Measurements from ENCODE around the gene KCNIP3. TPM values are rescaled to one million over a fixed set of nuclear protein-coding genes. Genes with fewer than 3 reads are reported as not detected.

The KCNIP3 gene
- total RNA-seq, 1 donor = not detected

DNA sequence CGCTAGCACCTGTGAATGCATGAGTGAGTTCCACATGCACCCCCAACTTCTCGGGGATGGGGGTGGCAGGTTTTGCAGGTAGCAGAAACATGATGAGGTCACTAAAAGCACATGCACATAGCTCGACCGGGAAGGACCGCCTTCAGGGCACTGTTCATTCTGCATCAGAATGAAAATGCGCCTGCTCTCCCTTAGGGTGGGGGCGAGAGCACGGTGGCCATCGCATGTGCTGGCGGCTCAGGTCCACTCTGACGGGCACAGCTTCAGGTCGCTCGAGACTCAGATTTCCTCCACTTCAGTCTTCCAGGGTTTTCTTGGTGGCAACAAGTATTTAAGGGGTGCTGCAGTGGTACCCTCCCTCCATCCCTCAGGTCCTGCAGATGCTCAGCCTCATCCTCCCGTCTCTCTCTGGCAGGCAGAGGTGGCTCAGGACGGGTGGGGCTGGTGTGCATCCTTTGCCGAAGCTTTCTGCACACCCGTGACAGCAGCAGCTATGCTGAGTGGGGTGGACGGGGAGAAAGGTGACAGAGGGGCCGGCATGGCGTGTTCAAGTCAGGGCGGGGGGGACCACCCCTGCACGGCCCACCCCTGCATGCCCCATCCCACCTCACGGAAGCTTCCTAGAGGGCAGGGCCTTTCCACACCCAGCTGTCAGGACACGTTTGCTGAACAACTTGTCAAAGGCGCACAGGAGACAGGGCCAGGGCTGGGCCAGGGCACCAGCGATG is 14.8 kb downstream of the KCNIP3 start:
- Histone ChIP-seq H3K27me3 (ENCODE audit: insufficient read depth, low read length) (no peaks in the 10 kb centered on the region), H3K4me3 (ENCODE audit: low read length) (no peak overlapping the region), H3K4me1 (ENCODE audit: insufficient read depth, low read length) (no peaks in the 10 kb centered on the region), H3K9me3 (ENCODE audit: low read depth, low read length) (no peaks in the 10 kb centered on the region)

DNA sequence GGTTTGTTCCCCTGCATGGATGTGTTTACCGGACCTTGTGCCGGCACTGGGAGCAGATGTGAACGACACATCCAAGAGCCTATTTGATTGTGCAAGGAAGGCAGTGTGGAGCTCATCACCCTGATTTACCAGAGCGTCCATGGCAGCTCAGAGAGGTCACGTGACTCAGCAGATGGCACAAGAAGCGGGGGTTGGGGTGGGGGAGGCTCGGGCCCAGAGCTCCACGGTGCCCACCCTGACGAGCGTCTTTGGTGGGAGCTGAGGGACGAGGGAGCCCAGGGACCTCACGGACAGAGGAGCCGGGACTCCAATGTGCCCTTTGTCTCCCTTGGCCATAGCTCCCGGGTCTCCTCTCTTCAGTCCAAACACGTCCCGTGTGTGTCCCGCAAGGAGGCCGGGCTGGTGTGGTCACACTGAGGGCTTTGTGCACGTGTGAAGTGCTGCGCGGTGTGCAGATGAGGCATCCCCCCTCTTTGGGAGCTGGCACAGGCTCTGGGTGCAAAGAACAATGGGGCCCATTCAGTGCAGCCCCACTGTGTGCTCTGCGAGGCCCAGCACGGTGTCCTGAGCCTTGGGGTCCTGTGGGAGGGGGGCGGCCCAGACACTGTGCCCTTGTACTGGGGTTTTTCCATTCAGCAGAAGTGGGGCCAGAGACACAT is 15.5 kb downstream of the KCNIP3 start:
- no peaks in the 10 kb centered on the region for H3K4me1 ChIP-seq (ENCODE audit: insufficient read depth, low read length)
- no peaks in the 10 kb centered on the region for H3K27me3 ChIP-seq (ENCODE audit: insufficient read depth, low read length)

DNA sequence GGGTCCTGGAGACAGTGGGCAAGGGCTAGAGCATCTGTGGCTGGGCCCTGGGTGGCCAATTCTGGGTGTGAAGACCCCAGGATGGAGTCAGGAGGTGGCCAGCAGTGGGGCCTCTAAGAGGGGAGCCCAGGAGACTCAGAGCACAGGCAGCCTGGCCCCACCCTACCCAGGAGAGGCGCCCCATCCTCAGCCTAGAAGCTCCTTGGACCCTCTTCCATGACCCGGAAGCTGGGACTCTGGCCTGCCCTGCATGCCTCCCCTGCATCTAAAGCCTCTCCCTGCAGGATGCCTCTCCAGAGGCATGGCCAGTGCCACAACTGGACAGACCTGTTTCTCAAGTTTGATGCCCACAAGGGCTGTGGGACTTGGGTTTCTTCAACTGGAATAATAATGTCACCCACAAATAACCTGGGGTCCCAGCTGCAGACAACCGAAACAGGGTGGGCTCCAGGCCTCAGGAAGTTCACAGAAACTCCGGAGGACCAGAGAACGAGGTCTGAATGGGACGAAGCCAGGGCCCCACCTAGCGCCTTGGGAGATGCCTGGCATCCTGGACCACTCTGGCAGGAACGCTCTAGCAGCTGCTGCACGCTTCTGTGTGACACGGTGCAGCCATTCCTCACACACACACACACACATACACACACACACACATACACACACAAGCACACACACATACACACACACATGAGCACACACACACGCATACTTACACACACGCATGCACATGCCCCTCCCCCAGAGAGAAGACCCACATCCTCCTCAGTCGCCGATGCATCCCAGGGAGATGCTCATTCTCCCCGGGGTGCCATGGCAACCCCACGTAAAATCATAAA is 16.4 kb downstream of the KCNIP3 start:
- Histone ChIP-seq H3K4me1 (ENCODE audit: insufficient read depth, low read length) (no peaks in the 10 kb centered on the region), H3K27me3 (ENCODE audit: insufficient read depth, low read length) (no peaks in the 10 kb centered on the region), H3K9me3 (ENCODE audit: low read depth, low read length) (no peaks in the 10 kb centered on the region), H3K4me3 (ENCODE audit: low read length) (no peak overlapping the region)

More for the DNA sequence above, 15.5 kb downstream of the KCNIP3 start:
- Histone ChIP-seq H3K4me3 (ENCODE audit: low read length) (no peak overlapping the region), H3K9me3 (ENCODE audit: low read depth, low read length) (no peaks in the 10 kb centered on the region)

DNA sequence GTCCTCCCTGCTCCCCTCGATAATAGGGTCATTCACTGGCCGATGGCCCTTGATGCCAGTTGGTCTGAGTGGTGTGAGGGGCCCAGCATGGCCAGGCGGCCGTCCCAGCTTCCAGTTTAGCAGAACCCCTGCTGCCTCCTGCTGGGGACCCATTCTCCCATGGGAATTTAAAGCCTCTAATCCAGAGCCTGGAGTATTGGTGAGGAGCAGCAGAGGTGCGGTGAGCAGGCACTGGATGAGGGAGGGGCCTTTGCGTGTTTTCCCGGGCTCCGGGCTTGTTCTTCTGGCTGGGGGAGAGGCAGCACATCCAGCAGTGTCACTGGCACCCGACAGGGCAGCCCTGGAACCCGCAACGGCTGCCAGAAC is 17.4 kb downstream of the KCNIP3 start:
- Histone ChIP-seq H3K4me3 (ENCODE audit: low read length) (no peak overlapping the region), H3K4me1 (ENCODE audit: insufficient read depth, low read length) (no peaks in the 10 kb centered on the region), H3K9me3 (ENCODE audit: low read depth, low read length) (no peaks in the 10 kb centered on the region), H3K27me3 (ENCODE audit: insufficient read depth, low read length) (no peaks in the 10 kb centered on the region)

DNA sequence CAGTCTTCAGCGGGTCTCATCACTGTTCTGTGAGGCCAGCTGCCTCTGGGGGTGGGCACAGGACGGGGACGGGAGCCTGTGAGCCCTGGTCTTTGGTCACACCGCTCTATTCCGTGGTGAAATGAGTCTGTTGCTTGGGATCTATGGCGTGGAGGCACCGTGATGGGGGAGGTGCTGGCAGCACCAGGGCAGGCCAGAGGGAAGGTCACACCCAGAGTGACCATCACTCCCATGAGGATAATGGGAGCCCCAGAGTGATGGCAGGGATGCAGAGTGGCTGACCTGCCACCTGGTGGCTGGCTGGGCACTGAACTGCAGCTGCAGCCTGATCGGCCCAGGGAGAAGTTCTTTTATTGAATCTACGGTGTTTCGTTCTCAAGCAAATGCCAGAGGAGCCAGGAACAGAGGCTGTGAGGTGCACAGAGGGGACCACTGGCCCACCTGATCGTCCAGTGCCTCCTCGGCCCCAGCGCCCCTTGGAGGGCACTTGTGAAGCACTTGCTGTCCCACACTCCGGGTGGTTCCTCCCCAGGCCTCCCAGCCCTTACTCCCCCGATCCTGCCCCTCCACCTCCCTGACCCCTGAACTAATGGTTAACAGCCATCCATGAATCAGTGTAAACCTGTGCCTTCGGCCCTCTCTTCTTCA is 17.9 kb downstream of the KCNIP3 start:
- Histone ChIP-seq H3K4me3 (ENCODE audit: low read length) (no peak overlapping the region), H3K4me1 (ENCODE audit: insufficient read depth, low read length) (no peaks in the 10 kb centered on the region), H3K27me3 (ENCODE audit: insufficient read depth, low read length) (no peaks in the 10 kb centered on the region), H3K9me3 (ENCODE audit: low read depth, low read length) (no peaks in the 10 kb centered on the region)

DNA sequence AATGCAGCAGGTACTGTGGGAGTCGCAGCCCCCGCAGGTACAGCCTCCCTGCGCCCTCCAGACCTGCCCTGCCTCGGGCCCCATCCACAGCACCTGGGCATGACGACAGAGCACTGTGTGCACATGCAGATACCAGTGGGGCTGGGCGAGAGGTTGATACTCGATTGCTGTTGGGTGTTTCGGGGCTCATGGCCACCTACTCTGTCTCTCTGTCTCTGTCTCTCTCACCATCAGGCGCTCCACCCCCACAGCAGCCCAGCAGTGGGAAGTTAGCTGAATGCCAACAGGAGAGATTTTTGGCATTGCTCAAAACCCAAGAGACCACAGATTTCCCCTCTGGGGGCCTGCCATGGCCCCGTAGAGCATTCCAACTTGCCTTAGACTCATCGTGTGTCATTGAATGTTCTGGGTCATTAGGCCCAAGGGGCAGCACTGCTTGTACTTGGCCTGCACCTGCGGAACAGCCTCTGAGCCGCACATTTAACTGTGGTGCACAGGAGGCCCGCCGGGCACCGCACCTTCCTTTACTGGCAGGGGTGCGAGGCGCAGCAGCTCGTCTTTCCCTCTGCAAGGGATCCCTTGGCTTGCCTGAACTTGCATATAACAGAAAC is 18.8 kb downstream of the KCNIP3 start:
- H3K27me3 ChIP-seq (ENCODE audit: insufficient read depth, low read length) = no peaks in the 10 kb centered on the region
- no peaks in the 10 kb centered on the region for H3K9me3 ChIP-seq (ENCODE audit: low read depth, low read length)
- H3K4me1 ChIP-seq (ENCODE audit: insufficient read depth, low read length) = no peaks in the 10 kb centered on the region
- H3K4me3 ChIP-seq (ENCODE audit: low read length) = no peak overlapping the region

DNA sequence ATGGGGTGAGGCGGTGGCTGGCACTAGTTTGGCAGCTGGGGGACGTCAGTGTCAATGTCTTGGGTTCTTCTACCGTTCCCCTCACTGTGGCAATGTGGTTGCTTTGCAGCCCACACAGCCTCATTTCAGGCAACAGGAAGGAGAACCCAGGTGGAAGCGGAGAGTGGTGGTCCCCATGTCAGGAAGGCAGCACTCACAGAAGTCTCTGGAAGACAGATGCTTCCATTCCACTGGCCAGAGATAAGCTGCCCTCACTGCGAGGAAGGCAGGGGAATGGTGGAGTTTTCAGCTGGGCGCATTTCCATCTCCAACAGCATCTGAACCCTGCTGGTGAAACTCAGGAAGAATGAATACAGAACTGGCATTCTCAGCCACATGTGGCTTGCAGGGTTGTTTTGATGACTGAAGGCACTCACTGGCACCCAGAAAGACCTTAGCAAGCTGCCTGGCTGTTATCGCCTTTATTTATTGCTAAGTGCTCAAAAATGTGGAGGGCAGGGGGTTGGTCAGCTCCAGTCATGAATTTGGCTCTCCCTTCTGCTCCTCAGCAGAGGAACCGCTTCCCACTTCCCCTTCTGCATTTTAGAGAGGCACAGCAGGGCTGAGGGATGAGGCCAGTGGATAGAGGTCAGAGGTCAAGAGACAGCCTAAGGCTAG is 19.4 kb downstream of the KCNIP3 start:
- Histone ChIP-seq H3K4me3 (ENCODE audit: low read length) (no peak overlapping the region), H3K27me3 (ENCODE audit: insufficient read depth, low read length) (no peaks in the 10 kb centered on the region), H3K9me3 (ENCODE audit: low read depth, low read length) (no peaks in the 10 kb centered on the region)

DNA sequence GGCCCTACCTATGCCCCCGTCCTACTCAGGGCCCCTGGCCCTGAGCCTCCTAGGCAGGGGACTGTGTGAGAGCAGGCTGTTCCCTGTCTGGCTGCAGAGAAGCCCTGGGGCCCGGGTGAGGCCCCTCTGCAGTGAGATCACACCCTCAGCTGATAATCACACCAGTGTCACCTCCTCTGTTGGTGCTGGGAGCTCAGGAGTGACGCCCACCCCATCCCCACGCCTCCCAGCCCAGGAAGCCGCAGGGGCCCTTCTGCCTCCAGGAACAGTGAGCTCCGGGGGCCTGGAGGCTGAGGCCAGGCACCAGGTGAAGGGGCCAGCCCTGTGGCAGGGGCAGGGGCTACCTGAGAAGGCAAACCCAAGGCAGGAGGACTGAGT is 20.0 kb downstream of the KCNIP3 start:
- H3K4me3 ChIP-seq (ENCODE audit: low read length) = no peak overlapping the region
- H3K27me3 ChIP-seq (ENCODE audit: insufficient read depth, low read length) = no peaks in the 10 kb centered on the region
- H3K4me1 ChIP-seq (ENCODE audit: insufficient read depth, low read length) = no peaks in the 10 kb centered on the region
- no peaks in the 10 kb centered on the region for H3K9me3 ChIP-seq (ENCODE audit: low read depth, low read length)

More for the DNA sequence above, 19.4 kb downstream of the KCNIP3 start:
- H3K4me1 ChIP-seq (ENCODE audit: insufficient read depth, low read length) = no peaks in the 10 kb centered on the region

DNA sequence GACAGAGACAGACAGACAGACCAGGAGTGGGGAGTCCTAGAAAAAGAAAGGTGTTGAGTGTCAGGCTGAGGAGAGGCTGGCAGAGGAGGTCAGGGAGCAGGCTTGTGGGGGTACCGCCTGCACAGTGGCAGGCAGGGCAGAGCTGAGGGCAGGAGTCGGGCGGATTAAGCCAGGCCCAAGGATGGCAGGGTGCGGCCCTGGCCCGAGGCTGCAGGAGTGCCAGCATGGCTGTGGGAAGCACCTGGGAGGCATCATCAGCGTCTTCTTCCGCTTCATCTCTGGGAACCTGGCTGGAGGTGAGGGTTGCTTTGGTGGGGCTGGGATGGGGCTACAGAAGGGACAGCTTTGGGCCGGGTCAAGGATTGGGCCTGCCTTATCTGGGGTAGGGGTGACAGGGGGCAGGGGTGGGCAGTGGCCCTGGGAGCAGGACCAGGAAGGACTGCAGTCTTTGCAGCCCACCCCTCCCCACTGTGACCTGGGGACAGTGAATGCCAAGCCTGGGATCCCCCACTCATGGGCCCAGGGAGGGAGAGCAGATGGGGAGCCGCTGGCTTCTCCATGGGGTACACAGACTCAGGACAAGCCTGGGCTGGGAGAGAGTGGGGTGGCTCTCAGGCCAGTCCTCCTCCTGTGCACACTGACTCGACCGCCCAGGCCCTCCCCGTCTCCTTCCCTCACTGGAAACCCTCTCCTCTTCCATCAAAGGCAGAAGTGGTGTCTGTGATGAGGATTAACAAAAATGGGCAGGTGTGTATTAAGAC is 20.7 kb downstream of the KCNIP3 start:
- Histone ChIP-seq H3K9me3 (ENCODE audit: low read depth, low read length) (no peaks in the 10 kb centered on the region), H3K4me3 (ENCODE audit: low read length) (no peak overlapping the region), H3K27me3 (ENCODE audit: insufficient read depth, low read length) (no peaks in the 10 kb centered on the region), H3K4me1 (ENCODE audit: insufficient read depth, low read length) (no peaks in the 10 kb centered on the region)

DNA sequence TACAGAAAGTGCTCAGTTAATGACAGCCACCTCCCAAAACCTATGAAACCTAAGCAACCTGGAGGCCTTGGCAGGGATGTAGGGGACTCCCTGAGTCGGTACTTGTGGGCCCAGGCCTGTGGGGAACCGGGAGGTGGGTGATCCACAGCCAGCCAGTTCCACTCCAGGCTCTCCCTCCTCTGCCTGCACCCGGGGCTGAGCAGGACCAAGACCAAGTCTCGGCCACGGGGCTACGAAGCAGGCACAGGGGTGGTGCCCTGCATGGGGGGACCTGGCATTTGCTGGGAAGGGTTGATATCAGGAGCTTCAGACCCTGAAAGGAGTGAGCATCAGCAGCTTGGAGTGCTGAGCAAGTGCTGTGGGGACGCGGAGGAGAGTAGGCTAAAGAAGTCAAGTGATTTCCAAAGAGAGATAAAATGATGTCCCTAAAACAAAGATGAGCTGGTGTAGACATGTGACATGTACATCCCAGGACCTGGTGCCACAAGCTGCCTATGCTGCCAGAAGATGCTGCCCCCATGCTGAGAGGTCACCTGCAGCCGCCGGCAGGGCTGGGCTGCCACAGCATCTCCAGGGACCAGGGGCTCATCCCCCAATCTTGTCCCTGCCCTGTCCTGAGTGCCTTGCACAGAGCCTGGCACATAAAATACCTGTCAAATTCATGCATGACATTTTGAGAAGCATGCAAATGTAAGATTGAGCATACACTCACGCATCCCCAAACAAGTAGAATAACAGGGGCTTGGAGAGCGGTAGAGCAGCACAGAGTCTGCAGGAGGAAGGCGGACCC is 21.5 kb downstream of the KCNIP3 start:
- Histone ChIP-seq H3K4me3 (ENCODE audit: low read length) (no peak overlapping the region), H3K9me3 (ENCODE audit: low read depth, low read length) (no peaks in the 10 kb centered on the region), H3K4me1 (ENCODE audit: insufficient read depth, low read length) (no peaks in the 10 kb centered on the region), H3K27me3 (ENCODE audit: insufficient read depth, low read length) (no peaks in the 10 kb centered on the region)

DNA sequence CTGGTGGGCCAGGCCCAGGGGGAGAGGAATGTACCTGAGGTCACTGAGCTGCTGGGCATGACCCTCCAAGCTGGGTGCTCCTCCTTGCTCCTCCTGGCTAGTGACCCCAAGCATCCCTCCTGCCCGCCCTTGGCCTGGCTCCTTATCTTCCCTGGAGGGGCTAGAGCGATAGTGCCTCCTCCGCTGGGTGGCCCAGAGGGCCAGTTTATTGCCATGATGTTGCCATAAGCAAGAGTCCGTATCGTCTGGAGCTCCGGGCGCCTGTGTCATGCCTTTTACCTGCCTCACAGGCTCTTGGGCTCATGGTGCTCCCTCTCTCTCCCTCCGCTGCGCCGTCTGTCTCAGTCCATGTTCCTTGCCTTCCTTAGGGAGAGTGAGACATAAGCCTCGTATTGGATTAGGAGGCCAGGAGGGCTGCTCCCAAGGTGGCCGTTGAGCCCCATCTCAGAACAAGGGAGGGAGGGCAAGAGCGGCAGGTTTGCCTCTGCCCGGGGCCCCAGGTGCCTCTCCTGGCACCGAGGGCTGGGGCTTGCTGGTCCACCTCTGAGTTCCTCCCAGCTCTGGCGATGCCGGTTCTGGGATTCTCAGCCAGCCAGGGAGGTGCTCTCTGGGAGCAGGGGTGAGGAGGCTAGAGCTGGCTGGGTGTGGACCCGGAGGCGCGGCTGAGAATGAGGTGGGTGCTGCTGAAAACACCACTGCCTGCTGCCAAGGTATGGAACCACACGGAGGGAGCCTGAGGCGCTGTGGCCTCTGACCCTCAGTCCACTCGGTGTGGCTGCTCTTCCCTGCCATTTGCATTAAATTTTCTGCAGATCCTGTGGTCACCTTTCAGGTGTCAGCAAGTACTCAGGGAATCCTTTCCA is 22.6 kb downstream of the KCNIP3 start:
- no peaks in the 10 kb centered on the region for H3K9me3 ChIP-seq (ENCODE audit: low read depth, low read length)
- H3K4me1 ChIP-seq (ENCODE audit: insufficient read depth, low read length) = no peaks in the 10 kb centered on the region
- H3K27me3 ChIP-seq (ENCODE audit: insufficient read depth, low read length) = no peaks in the 10 kb centered on the region
- no peak overlapping the region for H3K4me3 ChIP-seq (ENCODE audit: low read length)

DNA sequence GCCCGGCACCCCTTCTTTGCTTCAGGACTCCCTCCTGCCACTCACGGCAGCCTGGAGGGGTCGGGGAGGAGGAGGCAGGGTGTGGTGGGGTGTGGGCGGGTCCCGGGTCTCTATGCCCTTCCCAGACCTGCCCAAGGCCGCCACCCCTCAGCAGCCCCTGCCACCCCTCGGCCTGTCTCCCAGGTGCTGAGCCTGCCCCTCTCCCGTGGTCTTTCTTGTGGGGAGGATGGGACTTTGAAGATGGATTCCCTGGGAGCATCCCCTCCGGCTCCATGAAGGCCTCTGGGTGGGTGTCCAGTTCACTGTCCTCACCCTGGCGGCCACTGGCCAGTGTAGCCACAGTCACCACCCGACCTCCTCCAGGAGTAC is 23.2 kb downstream of the KCNIP3 start:
- Histone ChIP-seq H3K4me1 (ENCODE audit: insufficient read depth, low read length) (no peaks in the 10 kb centered on the region), H3K27me3 (ENCODE audit: insufficient read depth, low read length) (no peaks in the 10 kb centered on the region), H3K9me3 (ENCODE audit: low read depth, low read length) (no peaks in the 10 kb centered on the region), H3K4me3 (ENCODE audit: low read length) (no peak overlapping the region)

Measured in mononuclear cell (primary cell).